GM18909 (cell line): Measurements from ENCODE around the gene ZSCAN5A.
"Not testable (repeated sequence)": the region's sequence is repeated elsewhere in the genome, so short reads cannot be mapped to it uniquely, and the experiment has no call there.

Source experiments
- ATAC-seq: cut with Tn5 transposase; IDR thresholded peaks from one replicate; pipeline ENCODE4 v1.9.1; 2021; ENCODE audit warnings: mild to moderate bottlenecking; ENCODE audit not compliant: unreplicated experiment, poor library complexity

ZSCAN5A gene

DNA sequence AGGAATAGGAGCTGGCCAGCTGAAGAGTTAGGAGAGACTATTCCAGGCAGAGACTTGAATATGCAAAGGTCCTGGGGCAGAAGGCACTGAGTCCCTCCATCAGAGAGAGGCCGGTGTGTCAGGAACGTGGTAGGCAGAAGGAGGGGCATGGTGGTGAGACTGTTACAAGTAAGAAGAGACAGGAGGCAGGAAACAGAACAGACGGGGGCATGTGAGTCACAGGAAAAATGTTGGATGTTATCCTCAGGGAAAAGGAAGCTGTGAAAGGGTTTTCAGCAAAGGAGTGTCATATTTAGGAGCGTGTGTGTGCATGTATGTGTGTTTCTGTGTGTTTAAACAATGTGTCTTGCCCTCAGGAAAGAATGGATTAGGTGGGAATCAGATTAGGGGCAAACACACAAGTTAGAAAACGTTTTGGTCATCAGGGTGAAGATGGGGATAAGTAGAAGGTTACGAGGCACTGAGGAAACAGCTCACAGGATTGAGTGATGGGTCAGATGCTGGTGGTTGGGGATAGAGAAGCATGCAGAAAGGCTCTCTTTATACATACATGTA lies 41.0 kb downstream of the ZSCAN5A start:
- no peak for ATAC-seq

GRCh38 chr19:56272161-56272798 lies 42.4 kb downstream of the ZSCAN5A start, which contains the start of gene EDDM13:
Gene EDDM13, plus strand, starts transcription at chr19:56272748. Its CDS starts 87 bp downstream, at chr19:56272835.
- ATAC-seq, result no peak

DNA sequence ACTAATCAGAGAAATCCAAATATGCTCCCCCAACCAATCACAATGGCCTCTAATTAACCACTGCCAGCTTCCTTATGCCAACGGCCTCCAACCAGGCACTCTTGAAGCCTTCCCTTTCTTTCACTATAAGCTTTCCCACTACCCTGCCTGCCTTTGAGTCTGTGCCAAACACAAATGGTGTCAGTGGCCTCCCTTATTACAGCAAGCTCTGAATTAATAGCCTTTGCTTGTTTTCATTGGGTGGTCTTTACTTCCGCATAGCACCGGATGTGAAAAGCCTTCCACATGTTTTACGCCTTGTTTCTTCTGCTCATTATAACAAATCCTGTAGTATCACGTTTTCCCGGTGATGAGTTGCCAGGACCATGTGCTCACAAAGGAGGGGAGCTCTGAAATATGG lies 43.5 kb downstream of the ZSCAN5A start:
- ATAC-seq, result no peak

- ATAC-seq, result no peak
These were observed 44.0 kb downstream of the ZSCAN5A start for GRCh38 chr19:56270676-56271075.

GRCh38 chr19:56269348-56269747 lies 45.3 kb downstream of the ZSCAN5A start:
- ATAC-seq, result no peak

- ATAC-seq, result no peak
These were observed 48.6 kb downstream of the ZSCAN5A start for GRCh38 chr19:56266051-56266450.

GRCh38 chr19:56263319-56263718 lies 51.3 kb downstream of the ZSCAN5A start:
- no peak for ATAC-seq

DNA sequence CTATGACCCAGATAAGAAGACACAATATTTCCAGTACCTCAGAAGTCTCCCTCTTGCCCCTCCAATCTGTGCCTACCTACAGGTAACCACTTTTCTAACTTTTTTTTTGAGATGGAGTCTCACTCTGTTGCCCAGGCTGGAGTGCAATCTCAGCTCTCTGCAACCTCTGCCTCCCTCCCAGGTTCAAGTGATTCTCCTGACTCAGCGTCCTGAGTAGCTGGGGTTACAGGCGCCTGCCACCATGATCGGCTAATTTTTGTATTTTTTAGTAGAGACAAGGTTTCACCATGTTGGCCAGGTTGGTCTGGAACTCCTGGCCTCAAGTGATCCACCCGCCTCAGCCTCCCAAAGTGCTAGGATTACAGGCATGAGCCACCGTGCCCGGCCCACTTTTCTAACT lies 52.7 kb downstream of the ZSCAN5A start:
- ATAC-seq, result not testable (repeated sequence)

- ATAC-seq, result no peak
These were observed 53.5 kb downstream of the ZSCAN5A start for GRCh38 chr19:56261145-56261544.

DNA sequence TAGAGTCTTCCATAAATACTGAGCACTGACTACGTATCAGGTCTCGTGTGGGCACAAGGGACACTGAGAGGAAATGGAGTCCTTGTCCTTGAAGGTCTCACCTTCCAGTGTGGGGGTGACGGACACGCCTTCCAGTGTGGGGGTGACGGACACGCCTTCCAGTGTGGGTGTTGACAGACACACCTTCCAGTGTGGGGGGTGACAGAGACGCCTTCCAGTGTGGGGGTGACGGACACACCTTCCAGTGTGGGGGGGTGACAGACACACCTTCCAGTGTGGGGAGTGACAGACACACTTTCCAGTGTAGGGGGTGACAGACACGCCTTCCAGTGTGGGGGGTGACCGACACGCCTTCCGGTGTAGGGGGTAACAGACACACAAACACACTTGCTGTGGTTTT lies 56.4 kb downstream of the ZSCAN5A start:
- no peak for ATAC-seq

- ATAC-seq, result no peak
These were observed 60.9 kb downstream of the ZSCAN5A start for GRCh38 chr19:56253737-56254136.

DNA sequence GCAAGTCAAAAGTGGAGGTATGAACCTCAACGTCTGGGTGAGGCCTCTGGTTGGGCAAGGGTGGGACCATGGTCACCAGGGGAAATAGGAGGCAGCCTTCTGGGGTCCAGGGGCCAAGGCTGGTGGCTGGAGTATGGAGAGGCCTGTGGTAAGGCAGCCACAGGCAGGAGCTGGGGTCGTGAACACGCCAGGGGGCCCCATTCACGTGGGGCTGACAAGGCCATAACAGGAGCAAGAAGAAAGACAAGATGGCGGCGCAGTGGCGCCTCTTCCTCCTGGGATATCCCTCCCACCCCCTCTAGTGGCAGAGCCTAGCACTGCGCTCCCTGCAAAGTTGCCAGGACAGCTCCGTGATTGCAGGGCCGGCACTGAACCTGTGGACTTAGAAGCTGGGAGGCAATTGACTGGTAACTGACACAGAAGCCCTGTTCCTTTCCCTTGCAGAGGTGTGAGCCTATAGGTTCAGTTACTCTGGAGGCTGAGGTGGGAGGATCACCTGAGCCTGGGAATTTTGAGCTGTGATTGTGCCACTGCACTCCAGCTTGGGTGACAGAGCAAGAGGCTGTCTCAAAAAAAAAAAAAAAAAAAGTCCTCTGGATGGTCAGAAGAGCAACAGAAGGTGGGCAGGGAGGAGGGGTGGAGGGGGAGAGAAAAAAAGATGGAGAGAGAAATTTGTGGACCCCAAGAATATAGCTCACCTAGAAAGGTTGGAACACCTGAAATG lies 61.8 kb downstream of the ZSCAN5A start:
- no peak for ATAC-seq

DNA sequence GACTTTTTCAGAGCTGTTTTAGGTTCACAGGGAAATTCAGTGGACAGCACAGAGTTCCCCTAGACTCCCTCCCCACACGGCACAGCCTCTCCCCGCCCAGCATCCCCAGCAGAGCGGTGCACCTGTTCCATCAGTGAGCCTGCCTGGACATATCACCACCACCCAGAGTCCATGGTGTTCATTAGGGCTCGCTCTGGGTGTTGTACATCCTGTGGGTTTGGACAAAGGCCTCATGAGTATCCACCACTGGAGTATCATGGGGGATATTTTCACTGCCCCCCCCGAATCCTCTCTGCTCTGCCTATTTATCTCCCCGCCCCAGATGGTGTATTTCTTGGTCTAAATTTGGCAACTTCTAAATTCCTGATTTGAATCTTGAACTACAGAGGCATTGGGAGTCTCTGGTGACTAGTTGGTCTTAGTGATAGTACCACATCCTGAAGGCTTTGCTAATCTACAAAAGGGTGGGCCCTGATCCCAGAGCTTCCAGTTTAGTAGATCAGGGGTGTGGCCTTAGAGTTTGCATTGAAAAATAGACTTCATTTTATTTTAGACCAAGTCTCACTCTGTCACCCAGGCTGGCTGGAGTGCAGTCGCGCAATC lies 65.8 kb downstream of the ZSCAN5A start:
- not testable (repeated sequence) for ATAC-seq

GRCh38 chr19:56245764-56246163 lies 68.9 kb downstream of the ZSCAN5A start:
- ATAC-seq, result not testable (repeated sequence)

DNA sequence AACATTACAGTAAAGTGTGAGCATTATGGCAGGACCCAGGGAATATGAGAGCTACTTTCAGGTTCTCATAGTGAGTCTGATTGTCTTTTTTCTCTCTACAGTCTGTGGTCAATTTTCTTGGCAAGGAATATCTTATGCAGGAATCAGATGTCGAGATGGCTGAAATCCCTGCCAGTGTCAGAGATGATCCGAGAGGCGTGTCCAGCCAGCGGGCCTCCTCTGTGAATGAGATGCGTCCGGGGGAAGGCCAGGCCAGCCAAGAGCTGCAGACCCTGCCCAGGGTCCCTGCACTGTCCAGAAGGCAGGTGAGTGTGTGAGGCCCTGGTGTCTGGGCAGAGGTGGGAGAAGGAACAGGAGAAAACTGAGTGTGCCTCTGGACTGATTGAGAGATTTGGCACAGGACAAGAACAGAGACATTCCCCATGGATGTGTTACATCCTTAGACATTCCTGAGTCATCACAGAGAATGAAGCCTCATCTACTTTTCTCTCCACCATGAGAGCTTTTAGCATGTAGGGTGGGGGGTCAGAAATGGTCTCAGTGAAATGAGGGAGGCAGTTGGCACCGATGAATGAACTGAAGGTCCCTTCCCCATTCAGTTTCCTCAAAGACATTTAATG lies 69.4 kb downstream of the ZSCAN5A start:
- no peak for ATAC-seq

DNA sequence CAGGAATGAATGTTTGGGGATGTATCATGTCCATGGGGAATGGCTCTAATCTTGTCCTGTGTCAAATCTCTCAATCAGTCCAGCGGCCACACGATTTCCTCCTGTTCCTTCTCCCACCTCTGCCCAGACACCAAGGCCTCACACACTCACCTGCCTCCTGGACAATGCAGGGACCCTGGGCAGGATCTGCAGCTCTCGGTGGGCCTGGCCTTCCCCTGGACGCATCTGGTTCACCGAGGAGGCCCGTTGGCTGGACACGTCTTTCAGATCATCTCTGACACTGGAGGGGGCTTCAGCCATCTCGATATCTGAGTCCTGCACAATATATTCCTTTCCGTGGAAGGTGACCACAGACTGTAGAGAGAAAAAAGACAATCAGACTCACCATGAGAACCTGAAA lies 91.2 kb downstream of the ZSCAN5A start:
- ATAC-seq, result no peak

DNA sequence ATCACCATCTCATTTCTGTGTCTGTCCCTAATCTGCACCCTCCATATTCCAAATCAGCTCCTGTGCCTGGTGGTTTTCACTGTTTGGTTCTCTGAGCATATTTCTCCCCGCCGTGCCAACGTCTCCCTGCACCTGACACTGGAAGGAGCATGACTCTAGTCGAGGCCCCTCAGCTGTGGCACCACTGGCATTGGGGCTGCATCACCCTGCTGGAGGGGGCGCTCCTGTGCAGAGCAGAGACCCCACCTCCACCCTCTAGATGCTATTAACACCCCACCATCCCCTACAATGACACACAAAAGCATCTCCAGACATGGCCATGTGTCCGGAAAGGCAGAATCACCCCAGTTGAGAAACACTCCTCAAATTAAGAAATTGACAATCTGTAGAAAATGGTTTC lies 91.7 kb downstream of the ZSCAN5A start:
- ATAC-seq, result no peak

GRCh38 chr19:56221851-56222250 lies 92.8 kb downstream of the ZSCAN5A start:
- ATAC-seq, result no peak

DNA sequence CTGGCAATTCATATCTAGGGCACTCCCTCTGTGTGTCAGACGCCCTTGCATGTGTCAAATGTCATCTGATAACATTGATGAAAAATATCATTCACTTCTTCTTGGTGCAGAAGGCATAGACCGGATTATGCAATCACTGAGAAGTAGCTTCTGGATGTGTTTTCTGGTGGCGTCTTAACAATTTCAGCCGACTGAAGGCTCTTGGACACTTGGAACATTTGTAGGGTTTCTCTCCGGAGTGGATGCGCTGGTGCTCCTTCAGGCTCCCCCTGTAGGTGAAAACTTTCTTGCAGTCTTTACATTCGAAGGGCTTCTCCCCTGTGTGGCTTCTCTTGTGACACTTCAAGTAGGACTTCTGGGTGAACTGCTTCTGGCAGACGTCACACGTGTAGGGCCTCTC lies 93.2 kb downstream of the ZSCAN5A start:
- not testable (repeated sequence) for ATAC-seq

DNA sequence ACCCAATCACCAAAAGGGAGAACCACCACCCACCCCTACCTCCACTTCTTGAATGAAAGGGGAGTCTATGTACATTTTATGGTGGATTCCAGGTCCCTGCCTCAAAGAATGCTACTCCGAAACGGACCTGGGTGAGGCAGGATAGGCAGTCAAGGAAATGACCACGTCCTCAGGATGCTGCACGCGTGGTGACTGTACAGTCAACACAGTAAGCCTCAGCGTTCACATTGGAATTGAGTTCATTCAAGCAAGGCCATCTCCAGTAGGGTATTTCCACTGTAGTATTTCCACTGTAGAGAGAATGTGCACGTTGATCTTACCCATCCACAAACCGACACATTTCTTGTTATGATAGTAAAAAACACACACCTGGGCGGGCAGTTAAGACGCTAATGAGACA lies 95.7 kb downstream of the ZSCAN5A start:
- ATAC-seq, result no peak
